Liver (tissue), 9 donors: ENCODE data around the gene DGKQ. TPM values are rescaled to one million over a fixed set of nuclear protein-coding genes. Genes with fewer than 3 reads are reported as not detected.

Experiments
- DNase-seq: peaks from one replicate; pipeline ENCODE4 v3.0.0-alpha.2; 2017; ENCODE audit warnings: low spot score
- H3K27ac ChIP-seq, 2 donors: one replicate each; pipeline ENCODE4 v1.7.0; 2013; ENCODE audit warnings: inconsistent platforms in 2 of 2, low read length in 2 of 2, control low read depth in 1 of 2, low read depth in 1 of 2, mild to moderate bottlenecking in 1 of 2
- H3K27me3 ChIP-seq, 4 donors: one replicate each; pipeline versions ENCODE4 v1.6.1 to v1.7.0; 2013; ENCODE audit warnings: low read length in 3 of 4, inconsistent platforms in 1 of 4, mild to moderate bottlenecking in 1 of 4, moderate library complexity in 1 of 4; ENCODE audit not compliant: control insufficient read depth in 4 of 4, insufficient read depth in 4 of 4
- H3K36me3 ChIP-seq, 4 donors: one replicate each; pipeline versions ENCODE4 v1.6.1 to v1.7.0; 2013; ENCODE audit warnings: low read length in 3 of 4, mild to moderate bottlenecking in 3 of 4, low read depth in 1 of 4, moderate library complexity in 1 of 4; ENCODE audit not compliant: control insufficient read depth in 4 of 4, insufficient read depth in 3 of 4
- H3K4me1 ChIP-seq, 4 donors: one replicate each; pipeline versions ENCODE4 v1.6.1 to v1.7.0; 2013; ENCODE audit warnings: low read length in 3 of 4, mild to moderate bottlenecking in 3 of 4, moderate library complexity in 1 of 4; ENCODE audit not compliant: control insufficient read depth in 4 of 4, insufficient read depth in 4 of 4
- H3K4me3 ChIP-seq, 3 donors: one replicate each; pipeline versions ENCODE4 v1.6.1 to v1.7.0; 2013; ENCODE audit warnings: low read length in 3 of 3, control low read depth in 1 of 3, low read depth in 1 of 3, mild to moderate bottlenecking in 1 of 3
- H3K9ac ChIP-seq, 2 donors: one replicate each; pipeline ENCODE4 v1.7.0; 2013; ENCODE audit warnings: low read length in 2 of 2, mild to moderate bottlenecking in 2 of 2, moderate library complexity in 2 of 2, control low read depth in 1 of 2, low read depth in 1 of 2
- H3K9me3 ChIP-seq, 4 donors: one replicate each; pipeline versions ENCODE4 v1.6.1 to v1.7.0; 2013; ENCODE audit warnings: low read length in 3 of 4; ENCODE audit not compliant: control insufficient read depth in 4 of 4
- ATF3 ChIP-seq: IDR thresholded peaks from 2 replicates; pipeline ENCODE4 v1.6.1; 2016; ENCODE audit warnings: antibody characterized with exemption
- EGR1 ChIP-seq, 2 donors: IDR thresholded peaks; 2 replicates each; pipeline ENCODE4 v1.6.1; 2016 to 2018; ENCODE audit warnings: antibody characterized with exemption in 2 of 2, low read depth in 2 of 2
- FOXA1 ChIP-seq: IDR thresholded peaks from 2 replicates; pipeline ENCODE4 v1.6.1; 2016; ENCODE audit warnings: antibody characterized with exemption
- GABPA ChIP-seq, 2 donors: IDR thresholded peaks in 1 of 2; conservative IDR thresholded peaks in 1 of 2; 2 replicates each; pipeline ENCODE4 v1.6.1; 2016; ENCODE audit warnings: antibody characterized with exemption in 2 of 2, mild to moderate bottlenecking in 1 of 2, moderate library complexity in 1 of 2
- HNF4G ChIP-seq: IDR thresholded peaks from 2 replicates; pipeline ENCODE4 v1.6.1; 2016; ENCODE audit warnings: antibody characterized with exemption
- JUND ChIP-seq, 2 donors: IDR thresholded peaks; 2 replicates each; pipeline ENCODE4 v1.6.1; 2016; ENCODE audit warnings: antibody characterized with exemption in 2 of 2
- NR2F2 ChIP-seq: IDR thresholded peaks from 2 replicates; pipeline ENCODE4 v1.6.1; 2016; ENCODE audit warnings: antibody characterized with exemption
- RAD21 ChIP-seq, 2 donors: IDR thresholded peaks; 2 replicates each; pipeline ENCODE4 v1.6.1; 2016; ENCODE audit warnings: antibody characterized with exemption in 2 of 2, mild to moderate bottlenecking in 2 of 2
- SP1 ChIP-seq: IDR thresholded peaks from 2 replicates; pipeline ENCODE4 v1.6.1; 2018; ENCODE audit warnings: antibody characterized with exemption, mild to moderate bottlenecking
- TAF1 ChIP-seq: conservative IDR thresholded peaks from 2 replicates; pipeline ENCODE4 v1.6.1; 2016; ENCODE audit warnings: antibody characterized with exemption, mild to moderate bottlenecking
- WGBS: extraction: QIAGEN DNeasy Blood & Tissue Kit; methylation state at CpG from one replicate; pipeline ENCODE4 v1.1.7; 2013; 5-methylcytosine and 5-hydroxymethylcytosine counted together
- polyA plus RNA-seq, 2 donors: library from polyadenylated mRNA; stranded (reverse) in 1 of 2; unstranded in 1 of 2; fragments of 200-250 nt in 1 of 2; fragments of >200 nt in 1 of 2; fragmentation: Nextera tagmentation in 1 of 2; extraction: Ambion mirVana in 1 of 2; gene quantifications; one replicate each; pipeline versions ENCODE4 v1.2.1 to v1.2.3, GENCODE V29; 2013 to 2015
- total RNA-seq, 2 donors: library from RNA; depleted of rRNA; stranded (reverse); fragments of >200 nt; gene quantifications; one replicate each; pipeline ENCODE4 v1.2.3, GENCODE V29; 2014
- TF ChIP-seq, protein P1 (sequence below): IDR thresholded peaks from 2 replicates; pipeline ENCODE4 v1.6.1; 2016; ENCODE audit warnings: antibody characterized with exemption, mild to moderate bottlenecking
- donor health status: healthy.
- donor health status: healthy.
- donor health status: healthy.
- donor health status: healthy.
- donor health status: healthy.

DGKQ gene
- total and polyA plus RNA-seq, 4 donors: 1.5 to 8.8 (median 3.6) TPM

DNA sequence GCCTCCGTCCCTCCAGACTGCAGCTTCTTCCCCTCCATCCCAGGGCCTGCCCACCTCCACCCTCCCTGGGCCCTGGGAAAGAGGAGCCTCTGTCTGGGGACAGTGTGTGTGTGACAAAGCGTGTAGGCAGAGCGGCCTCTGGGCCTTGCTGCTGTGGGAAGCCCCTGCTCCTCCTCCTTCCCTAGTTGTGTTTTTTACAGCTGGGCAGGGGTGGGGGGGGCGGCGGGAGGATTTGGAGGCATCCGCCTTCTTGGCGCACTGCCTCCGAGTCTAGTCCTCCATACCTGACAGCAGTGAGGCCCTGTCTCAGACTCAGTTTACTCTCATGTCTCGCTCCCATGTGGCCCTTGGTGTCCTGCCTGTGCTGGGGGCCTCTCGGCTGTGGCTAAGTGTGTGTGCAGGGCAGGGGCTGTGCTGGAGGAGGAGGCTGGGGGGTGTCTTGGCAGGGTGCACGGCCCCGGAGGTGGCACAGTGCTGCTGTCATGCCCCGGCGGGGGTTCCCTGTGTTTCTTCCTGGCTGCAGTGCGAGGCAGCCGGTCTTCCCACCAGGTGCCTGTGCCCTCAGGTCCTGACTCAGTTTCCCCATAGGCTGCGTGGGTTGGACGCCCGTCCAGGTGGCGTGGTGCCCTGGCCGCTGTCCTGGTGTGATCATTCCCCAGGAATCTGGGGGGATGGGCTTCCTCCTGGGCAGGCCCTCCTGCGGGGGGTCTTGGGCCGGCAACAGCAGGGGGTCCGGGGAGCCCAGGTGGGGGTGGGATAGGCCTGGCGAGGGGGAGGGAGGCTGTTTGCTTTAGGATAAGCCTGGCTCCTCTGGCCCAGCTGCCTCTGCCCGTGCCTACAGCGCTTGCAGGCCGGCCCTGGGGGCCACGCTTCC lies 45.0 kb upstream of the DGKQ start:
- Histone ChIP-seq H3K9ac (no peak overlapping the region), H3K9me3 (no peaks in the 10 kb centered on the region), H3K27me3 (no peaks in the 10 kb centered on the region), H3K4me3 (no peak overlapping the region), H3K36me3 (peaks cover 0 to 13% (median 0%) of the 10 kb centered on the region in 4 donors), H3K27ac (no peak overlapping the region), H3K4me1 (peaks cover 2 to 6% (median 4%) of the 10 kb centered on the region in 4 donors)
- no peak for TF ChIP-seq FOXA1
- no peak for TF ChIP-seq NR2F2
- TF ChIP-seq ATF3: no peak
- TF ChIP-seq, protein P1, sequence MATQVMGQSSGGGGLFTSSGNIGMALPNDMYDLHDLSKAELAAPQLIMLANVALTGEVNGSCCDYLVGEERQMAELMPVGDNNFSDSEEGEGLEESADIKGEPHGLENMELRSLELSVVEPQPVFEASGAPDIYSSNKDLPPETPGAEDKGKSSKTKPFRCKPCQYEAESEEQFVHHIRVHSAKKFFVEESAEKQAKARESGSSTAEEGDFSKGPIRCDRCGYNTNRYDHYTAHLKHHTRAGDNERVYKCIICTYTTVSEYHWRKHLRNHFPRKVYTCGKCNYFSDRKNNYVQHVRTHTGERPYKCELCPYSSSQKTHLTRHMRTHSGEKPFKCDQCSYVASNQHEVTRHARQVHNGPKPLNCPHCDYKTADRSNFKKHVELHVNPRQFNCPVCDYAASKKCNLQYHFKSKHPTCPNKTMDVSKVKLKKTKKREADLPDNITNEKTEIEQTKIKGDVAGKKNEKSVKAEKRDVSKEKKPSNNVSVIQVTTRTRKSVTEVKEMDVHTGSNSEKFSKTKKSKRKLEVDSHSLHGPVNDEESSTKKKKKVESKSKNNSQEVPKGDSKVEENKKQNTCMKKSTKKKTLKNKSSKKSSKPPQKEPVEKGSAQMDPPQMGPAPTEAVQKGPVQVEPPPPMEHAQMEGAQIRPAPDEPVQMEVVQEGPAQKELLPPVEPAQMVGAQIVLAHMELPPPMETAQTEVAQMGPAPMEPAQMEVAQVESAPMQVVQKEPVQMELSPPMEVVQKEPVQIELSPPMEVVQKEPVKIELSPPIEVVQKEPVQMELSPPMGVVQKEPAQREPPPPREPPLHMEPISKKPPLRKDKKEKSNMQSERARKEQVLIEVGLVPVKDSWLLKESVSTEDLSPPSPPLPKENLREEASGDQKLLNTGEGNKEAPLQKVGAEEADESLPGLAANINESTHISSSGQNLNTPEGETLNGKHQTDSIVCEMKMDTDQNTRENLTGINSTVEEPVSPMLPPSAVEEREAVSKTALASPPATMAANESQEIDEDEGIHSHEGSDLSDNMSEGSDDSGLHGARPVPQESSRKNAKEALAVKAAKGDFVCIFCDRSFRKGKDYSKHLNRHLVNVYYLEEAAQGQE: no peak
- TF ChIP-seq EGR1 (IDR thresholded peaks at IDR 0.05; ENCODE audit: low read depth in 2 of 2): no peak
- no peak for DNase-seq
- WGBS: 90% methylated on average over 29 of the region's 29 CpGs

DNA sequence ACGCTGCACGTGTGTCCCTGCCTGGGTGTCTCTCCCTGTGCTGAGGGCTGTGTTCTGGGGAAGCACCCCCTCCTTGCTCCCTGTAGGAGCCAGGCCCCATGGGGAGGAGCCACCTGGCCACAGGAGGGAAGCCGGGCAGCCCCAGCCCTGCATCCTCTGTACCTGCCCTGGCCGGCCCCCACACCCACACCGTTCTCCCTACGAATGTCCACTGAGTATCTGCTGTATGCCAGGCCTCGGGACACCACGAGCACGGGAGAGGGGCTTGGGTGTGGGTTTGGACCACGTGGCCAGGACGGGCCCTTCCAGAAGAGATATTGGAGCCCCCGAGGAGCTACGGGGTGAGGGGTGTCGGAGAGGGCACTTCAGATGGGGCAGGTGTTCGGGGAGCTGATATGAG lies 44.3 kb upstream of the DGKQ start:
- peaks cover 5 to 12% (median 10%) of the 10 kb centered on the region in 4 donors for H3K4me1 ChIP-seq

More for the DNA sequence above, 44.3 kb upstream of the DGKQ start:
- H3K27me3 ChIP-seq: no peaks in the 10 kb centered on the region
- H3K9ac ChIP-seq: no peak overlapping the region
- no peak overlapping the region for H3K4me3 ChIP-seq
- H3K27ac ChIP-seq: no peak overlapping the region
- 92% methylated on average over 15 of the region's 15 CpGs for WGBS
- TF ChIP-seq, protein P1: no peak
- TF ChIP-seq FOXA1 (no peak), GABPA (IDR thresholded peaks at IDR 0.05 in 1 of 2, conservative IDR thresholded peaks at IDR 0.05 in 1 of 2) (no peak), SP1 (no peak), JUND (IDR thresholded peaks at IDR 0.05) (no peak), RAD21 (IDR thresholded peaks at IDR 0.05) (no peak), NR2F2 (no peak), HNF4G (no peak), TAF1 (no peak)
- H3K36me3 ChIP-seq: peaks cover 0 to 11% (median 0%) of the 10 kb centered on the region in 4 donors
- no peaks in the 10 kb centered on the region for H3K9me3 ChIP-seq
- no peak for DNase-seq
